Glutamatergic neuron (in vitro differentiated cells): ENCODE measurements around the gene BATF3. TPM values are rescaled to one million over a fixed set of nuclear protein-coding genes. Genes with fewer than 3 reads are reported as not detected.

Experiments
- DNase-seq: peaks from one replicate; pipeline ENCODE4 v3.0.0; 2022
- H3K27ac Mint-ChIP-seq: one replicate; pipeline ENCODE4 v1.8.0; 2020; ENCODE audit warnings: mild to moderate bottlenecking, mixed read lengths, inconsistent platforms; ENCODE audit not compliant: unreplicated experiment
- H3K27me3 Mint-ChIP-seq: one replicate; pipeline ENCODE4 v1.8.0; 2020; ENCODE audit warnings: mild to moderate bottlenecking, moderate library complexity, mixed read lengths, inconsistent platforms; ENCODE audit not compliant: unreplicated experiment
- H3K36me3 Mint-ChIP-seq: one replicate; pipeline ENCODE4 v1.8.0; 2020; ENCODE audit warnings: mild to moderate bottlenecking, mixed read lengths, inconsistent platforms; ENCODE audit not compliant: unreplicated experiment
- H3K4me1 Mint-ChIP-seq: one replicate; pipeline ENCODE4 v1.8.0; 2020; ENCODE audit warnings: mild to moderate bottlenecking, low read depth, mixed read lengths, inconsistent platforms; ENCODE audit not compliant: unreplicated experiment
- H3K4me3 Mint-ChIP-seq: one replicate; pipeline ENCODE4 v1.8.0; 2020; ENCODE audit warnings: mild to moderate bottlenecking, mixed read lengths, inconsistent platforms; ENCODE audit not compliant: unreplicated experiment
- H3K9me3 Mint-ChIP-seq: one replicate; pipeline ENCODE4 v1.8.0; 2020; ENCODE audit warnings: mild to moderate bottlenecking, moderate library complexity, mixed read lengths, inconsistent platforms; ENCODE audit not compliant: unreplicated experiment
- total RNA-seq: library from RNA; stranded (reverse); fragmentation: NEBNext Ultra II Directional; extraction: Animal tissue kit (Norgen Biotek cat#: 25700); gene quantifications from one replicate; pipeline ENCODE4 v1.2.1, GENCODE V29; 2021; ENCODE audit not compliant: unreplicated experiment
- TF ChIP-seq, protein P1 (sequence below): fragments of 200-600 bp; sonication (generic); IDR thresholded peaks from one replicate; pipeline ENCODE4 v1.5.0; 2021; ENCODE audit not compliant: partially characterized antibody, unreplicated experiment

The BATF3 gene
- total RNA-seq, 1 donor from 2014 or later: 0.56 TPM

DNA sequence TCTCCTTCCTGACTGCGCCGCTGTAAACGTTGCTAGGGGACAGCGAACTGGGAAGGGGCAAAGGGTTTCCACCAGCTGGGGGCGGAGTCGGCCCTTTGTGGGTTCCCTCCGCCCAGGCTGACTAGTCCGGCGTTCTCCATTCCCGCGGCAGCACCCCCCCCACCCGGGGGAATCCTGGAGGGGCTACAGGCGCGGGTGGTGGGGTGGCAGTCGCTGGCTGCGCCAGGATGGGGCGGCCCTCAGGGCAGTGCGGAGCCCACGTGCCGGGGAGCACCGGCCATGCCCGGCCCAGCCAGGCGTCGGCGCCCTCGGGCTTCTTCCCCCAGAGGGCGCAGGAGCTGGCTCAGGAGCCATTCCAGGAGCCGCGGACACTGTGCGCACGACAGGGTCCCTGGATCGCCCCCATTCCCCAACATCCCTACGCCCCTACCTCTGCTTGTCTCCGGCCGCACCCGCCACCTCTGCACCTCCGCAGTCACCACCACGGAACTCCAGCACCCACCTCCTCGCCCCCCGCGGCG, 476 bp downstream of the BATF3 start:
- H3K36me3 Mint-ChIP-seq: no peaks in the 10 kb centered on the region
- H3K4me3 Mint-ChIP-seq: peak overlapping the region; percentile 72
- DNase-seq: peak; percentile 55
- no peak overlapping the region for H3K27ac Mint-ChIP-seq
- H3K27me3 Mint-ChIP-seq: peaks cover 14% of the 10 kb centered on the region
- H3K4me1 Mint-ChIP-seq: peaks cover 4% of the 10 kb centered on the region
- TF ChIP-seq, protein P1, sequence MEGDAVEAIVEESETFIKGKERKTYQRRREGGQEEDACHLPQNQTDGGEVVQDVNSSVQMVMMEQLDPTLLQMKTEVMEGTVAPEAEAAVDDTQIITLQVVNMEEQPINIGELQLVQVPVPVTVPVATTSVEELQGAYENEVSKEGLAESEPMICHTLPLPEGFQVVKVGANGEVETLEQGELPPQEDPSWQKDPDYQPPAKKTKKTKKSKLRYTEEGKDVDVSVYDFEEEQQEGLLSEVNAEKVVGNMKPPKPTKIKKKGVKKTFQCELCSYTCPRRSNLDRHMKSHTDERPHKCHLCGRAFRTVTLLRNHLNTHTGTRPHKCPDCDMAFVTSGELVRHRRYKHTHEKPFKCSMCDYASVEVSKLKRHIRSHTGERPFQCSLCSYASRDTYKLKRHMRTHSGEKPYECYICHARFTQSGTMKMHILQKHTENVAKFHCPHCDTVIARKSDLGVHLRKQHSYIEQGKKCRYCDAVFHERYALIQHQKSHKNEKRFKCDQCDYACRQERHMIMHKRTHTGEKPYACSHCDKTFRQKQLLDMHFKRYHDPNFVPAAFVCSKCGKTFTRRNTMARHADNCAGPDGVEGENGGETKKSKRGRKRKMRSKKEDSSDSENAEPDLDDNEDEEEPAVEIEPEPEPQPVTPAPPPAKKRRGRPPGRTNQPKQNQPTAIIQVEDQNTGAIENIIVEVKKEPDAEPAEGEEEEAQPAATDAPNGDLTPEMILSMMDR: peak; percentile 23
- peaks cover 6% of the 10 kb centered on the region for H3K9me3 Mint-ChIP-seq

DNA sequence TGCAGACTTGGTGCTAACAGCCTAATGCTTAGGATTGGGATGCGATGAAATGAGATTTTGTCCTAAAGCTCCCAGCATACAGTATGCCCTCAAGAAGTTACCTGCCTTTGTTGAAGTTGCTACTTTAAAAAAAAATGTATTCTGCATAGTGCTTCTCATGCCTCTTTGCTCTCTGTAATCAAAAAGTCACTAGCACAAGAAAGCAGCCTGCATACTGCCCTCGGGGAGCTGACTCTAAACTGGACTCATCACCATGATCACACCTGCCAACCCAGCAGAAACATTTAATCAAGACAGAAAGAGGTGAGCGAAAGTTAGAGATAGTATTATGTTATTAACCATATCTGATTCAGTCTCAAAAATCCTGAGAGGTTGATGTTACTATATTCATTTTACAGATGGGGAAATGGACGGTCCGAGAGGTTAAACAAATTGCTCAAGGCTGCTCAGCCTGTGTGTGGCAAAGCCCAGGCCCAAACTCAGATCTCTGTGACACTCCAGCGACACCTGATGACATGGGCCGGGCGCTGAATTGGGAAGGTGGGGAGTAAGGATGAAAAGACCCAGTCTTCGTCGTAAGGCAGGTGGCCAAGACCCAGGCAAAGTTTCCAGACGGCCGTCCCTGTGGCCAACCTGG, 1.1 kb downstream of the BATF3 start:
- H3K4me1 Mint-ChIP-seq: peaks cover 4% of the 10 kb centered on the region
- TF ChIP-seq, protein P1: no peak
- no peak for DNase-seq
- no peaks in the 10 kb centered on the region for H3K36me3 Mint-ChIP-seq
- H3K4me3 Mint-ChIP-seq: peak overlapping the region; percentile 71
- H3K27me3 Mint-ChIP-seq: peaks cover 14% of the 10 kb centered on the region
- H3K9me3 Mint-ChIP-seq: peaks cover 6% of the 10 kb centered on the region
- H3K27ac Mint-ChIP-seq: no peak overlapping the region

DNA sequence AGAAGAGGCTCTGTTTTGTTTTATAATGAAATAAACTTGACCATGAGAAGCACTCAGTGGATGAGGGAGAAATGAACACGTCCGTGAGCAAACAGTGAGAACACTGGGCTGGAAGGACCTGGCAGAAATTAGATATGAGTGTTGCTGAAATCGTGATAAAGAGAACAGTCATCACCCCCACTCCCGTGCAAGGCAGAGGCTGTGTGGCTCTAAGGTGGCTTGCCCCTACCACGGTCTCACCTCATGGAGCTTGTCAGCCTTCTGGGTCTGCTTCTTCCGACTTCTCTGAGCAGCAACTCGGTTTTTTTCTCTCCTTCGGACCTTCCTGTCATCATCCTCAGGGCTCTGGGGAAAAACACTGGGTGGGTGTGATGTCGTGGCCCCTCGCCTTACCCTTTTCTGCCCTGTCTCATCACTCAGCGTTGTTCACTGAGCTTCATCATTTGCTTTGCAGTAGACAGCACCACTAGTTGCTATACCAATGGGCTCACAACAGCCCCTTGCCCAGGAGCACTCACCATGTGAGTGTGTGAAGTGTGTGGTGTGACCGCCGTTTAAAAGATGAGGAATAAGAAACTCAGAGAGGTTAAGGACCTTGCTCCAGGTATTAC, 2.8 kb downstream of the BATF3 start:
- DNase-seq: no peak
- no peak overlapping the region for H3K4me3 Mint-ChIP-seq
- no peak overlapping the region for H3K27ac Mint-ChIP-seq
- peaks cover 14% of the 10 kb centered on the region for H3K27me3 Mint-ChIP-seq
- peaks cover 6% of the 10 kb centered on the region for H3K9me3 Mint-ChIP-seq
- H3K4me1 Mint-ChIP-seq: peaks cover 4% of the 10 kb centered on the region
- TF ChIP-seq, protein P1: no peak
- H3K36me3 Mint-ChIP-seq: no peaks in the 10 kb centered on the region

DNA sequence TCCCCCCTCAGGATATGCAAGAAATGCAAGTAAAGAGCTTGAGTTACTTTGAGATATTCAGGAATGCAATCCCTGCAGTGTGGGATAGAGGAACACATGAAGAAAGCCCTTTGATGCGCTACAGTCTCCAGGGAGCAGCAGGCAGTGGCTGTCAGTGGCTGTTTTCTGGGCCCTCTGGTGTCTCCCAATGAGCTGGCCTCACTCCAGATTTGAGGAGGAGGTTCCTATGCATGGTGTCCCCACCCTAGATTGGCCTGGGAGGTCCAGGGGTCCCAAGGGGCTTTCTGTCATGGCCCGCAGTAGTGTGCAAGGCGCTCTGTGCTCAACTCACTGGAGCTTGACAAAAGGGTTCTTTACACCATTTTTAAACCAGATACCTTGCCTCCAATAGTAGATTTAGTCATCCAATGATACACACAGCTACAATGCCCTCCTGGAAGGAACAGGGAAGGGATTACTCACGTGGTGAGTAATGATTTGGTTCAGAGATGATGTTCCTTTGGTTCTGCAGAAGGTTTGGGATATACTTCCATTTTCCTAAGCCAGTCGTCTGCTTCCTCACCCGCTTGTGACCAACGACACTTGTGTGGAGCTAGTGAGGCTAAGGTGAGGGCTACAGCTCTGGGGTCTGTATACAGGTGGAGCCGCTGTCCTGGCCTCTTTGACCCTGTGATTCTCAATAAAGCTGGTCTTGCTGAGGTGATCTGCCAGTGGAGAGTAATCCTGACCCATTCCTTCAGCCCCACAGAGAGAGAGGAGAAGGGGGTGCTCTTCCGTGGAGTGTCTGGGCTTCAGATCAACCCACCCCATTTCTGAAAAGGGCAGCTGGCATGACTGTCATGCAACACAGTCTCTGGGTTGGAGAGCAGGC, 6.6 kb downstream of the BATF3 start:
- no peak overlapping the region for H3K4me3 Mint-ChIP-seq
- no peak overlapping the region for H3K27ac Mint-ChIP-seq
- TF ChIP-seq, protein P1: no peak
- no peaks in the 10 kb centered on the region for H3K9me3 Mint-ChIP-seq
- peaks cover 4% of the 10 kb centered on the region for H3K27me3 Mint-ChIP-seq
- no peak for DNase-seq
- no peaks in the 10 kb centered on the region for H3K4me1 Mint-ChIP-seq
- H3K36me3 Mint-ChIP-seq: no peaks in the 10 kb centered on the region
